GM19463 (cell line): ENCODE measurements around the gene DLX5.

ENCODE experiments used
- ATAC-seq: cut with Tn5 transposase; IDR thresholded peaks from one replicate; pipeline ENCODE4 v1.9.1; 2021; ENCODE audit warnings: mild to moderate bottlenecking, moderate library complexity; ENCODE audit not compliant: unreplicated experiment

Gene DLX5

GRCh38 chr7:97018791-97019531 is 5.7 kb downstream of the DLX5 start:
- ATAC-seq, result no peak

DNA sequence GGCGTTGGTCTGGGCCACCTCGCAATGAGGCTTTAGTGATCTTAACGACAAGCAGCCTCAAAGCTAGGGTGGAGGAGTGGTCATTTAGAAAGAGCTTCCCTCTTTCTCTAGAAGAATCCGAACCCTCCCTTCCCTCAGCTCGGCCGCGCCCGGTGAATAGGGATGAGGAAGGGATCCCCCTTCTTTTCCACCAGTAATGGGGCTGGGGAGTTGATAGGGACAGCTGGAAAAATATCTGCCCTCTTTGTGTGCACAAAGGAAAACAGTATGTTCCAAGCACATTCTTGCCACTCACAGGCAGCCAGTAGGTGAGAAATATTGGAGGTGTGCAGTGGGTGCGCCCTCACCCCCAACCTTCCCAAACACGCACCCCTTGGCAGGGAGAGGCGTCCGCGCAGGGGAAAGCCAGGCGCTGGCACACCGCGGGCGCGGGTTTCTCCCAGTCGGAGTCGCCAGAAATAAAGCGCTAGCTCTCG is 6.5 kb downstream of the DLX5 start:
- ATAC-seq, result no peak

DNA sequence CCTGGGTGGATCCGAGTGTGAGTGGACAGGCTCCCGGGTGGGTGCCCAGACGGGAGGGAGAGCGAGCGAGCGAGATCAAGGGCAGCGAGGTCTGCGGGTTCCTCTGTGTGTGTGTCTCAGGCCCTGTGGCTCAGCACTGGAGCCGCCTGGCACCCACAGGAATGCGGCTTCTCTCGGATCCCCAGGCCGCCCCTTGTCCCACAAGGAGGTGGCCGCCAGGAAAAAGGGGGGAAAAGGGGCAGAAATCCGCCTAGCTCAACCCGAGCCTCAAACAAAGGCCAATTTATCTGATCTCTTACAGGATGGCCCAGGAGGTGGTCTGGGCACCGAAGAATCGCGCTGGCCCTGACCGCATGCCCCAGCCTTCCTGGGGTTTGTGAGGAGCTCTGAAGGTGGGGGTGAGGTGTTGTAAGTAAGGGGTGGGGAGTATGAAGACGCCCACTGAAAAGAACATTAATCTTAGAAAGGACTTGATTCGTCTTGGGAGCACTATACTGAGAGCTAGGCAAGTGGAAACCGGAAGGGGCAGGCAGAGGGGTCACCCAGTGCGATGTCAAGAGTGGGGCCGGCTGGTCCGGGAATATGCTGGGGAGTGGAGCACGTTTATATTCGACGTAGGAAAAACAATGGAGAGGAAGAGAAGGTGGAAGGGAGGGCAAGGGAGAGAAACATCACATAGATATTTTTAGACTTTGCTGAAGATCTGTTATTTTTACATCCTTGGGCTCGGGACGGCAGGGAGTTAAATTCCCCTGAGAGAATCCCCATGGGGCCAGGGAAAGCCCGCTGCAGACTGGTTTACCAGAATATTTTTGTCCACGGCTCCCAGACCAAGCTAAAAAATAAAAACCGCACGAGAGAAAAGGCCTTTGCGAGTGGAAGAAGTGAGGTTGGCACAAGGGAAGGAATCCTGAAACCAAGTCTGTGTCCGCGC is 7.2 kb downstream of the DLX5 start:
- no peak for ATAC-seq

DNA sequence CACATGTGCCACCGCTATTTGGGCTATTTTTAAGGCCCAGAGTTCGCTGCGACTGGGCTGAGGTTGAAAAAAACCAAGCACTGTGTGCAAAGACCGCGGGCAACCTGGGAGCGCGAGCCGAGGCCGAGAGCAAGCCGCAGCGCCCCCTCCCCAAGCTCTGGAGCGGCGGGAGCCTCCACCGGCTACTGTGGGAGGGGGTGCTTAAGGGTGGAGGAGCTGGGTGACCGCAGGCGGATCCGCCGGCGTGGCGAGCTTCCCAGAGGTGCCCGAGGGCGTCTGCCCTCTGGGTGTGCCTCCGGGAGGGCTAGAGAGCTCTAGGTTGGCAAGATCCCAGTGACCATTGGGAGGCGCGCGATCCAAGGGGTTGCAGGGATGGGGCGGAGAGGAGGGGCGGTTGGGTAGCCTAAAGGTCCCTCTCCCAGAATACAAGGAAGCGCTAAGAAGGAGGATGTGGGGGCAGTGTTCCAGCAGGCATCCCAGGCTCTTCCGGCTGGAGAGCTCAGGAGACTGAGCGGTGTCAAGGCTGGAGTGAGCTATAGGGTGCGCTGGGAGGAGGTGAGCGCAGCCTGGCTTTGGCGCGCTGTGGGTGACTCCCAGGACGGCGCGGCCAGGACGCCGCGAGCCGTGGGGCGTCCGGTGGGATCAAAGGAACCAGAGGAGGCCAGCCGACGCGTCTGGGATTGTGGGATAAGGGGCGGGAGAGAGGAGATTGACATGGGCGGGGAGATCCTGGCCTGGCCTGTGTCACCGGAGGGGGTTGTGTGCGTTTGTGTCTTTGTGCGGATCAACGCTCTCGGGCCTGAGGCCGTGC is 8.0 kb downstream of the DLX5 start:
- ATAC-seq, result no peak

DNA sequence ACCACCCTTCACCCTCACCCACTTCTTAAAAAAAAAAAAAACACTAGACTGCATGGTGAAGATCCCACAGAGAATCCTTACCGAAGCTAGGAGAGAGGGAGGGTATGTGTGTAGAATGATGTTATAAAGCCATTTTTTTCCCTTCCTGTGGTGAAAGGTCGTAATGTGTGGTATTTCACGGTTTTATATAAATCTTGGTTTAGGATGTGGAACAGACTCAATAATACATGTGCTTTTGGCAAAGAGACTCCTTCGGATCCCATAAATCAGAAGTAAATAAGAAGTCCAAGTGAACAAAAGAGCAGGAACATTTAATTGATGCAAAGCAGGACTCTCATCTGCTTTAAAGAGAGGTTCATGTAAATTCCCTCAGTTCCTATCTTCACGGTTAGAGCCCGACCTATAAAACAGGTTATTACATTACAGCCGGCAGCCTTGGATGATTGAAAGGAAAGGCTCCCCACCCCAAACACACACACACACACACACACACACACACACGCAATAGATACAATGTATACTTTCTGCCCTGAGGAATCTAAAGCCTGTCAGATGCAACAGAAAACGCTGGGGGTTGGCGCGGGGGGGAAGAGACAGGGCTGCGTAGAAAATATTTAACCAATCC is 8.8 kb downstream of the DLX5 start:
- ATAC-seq, result no peak

- ATAC-seq, result no peak
Measured at GRCh38 chr7:97015279-97015678, 9.4 kb downstream of the DLX5 start.

- ATAC-seq, result no peak
Measured at GRCh38 chr7:97014145-97014750, 10.4 kb downstream of the DLX5 start.

DNA sequence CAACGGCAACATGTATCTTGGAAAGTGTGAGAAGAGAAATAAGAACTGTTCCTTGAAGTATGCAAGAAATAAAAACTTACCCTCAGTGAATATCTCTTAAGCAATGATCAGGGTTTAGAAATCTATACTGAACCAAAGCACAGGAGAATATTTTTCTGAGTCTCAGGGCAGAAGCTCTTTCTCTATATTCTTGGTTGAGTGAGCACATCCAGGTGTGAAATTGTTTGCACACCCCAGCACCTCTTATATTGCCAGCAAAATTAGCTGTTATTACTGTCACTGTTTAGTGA is 10.8 kb downstream of the DLX5 start:
- ATAC-seq, result no peak

DNA sequence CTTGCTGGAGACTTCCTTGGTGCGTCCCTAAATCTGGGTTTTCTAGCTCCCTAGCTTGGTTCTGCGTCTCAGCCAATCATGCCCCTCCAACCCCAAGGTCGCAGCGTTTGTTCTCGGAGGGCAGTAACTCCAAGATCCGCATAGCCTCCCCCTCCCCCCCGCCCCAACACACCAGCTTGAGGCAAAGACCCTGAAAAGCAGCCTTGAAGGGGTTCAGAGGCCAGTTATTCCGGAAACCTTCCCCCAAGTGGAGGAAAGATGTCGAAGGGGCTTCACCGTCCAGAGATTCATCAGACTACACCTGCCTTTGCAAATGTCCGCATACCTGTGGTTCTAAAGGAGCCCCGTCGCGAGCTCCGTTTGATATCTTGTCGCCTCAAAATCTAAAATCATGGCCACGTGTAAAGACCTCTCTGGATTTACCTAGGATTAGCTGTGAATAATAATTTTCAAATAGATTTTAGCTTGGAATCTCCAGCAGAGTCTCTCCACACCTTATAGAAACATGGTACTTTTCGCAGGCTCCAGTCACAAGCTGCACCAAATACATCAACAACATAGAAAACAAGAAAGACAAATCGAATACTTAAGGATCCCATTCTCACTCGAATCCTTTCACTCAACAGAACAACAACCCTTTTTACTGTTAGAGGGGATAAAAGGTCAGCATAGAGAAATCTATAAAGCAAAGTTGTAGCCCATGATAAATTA is 11.3 kb downstream of the DLX5 start:
- no peak for ATAC-seq

DNA sequence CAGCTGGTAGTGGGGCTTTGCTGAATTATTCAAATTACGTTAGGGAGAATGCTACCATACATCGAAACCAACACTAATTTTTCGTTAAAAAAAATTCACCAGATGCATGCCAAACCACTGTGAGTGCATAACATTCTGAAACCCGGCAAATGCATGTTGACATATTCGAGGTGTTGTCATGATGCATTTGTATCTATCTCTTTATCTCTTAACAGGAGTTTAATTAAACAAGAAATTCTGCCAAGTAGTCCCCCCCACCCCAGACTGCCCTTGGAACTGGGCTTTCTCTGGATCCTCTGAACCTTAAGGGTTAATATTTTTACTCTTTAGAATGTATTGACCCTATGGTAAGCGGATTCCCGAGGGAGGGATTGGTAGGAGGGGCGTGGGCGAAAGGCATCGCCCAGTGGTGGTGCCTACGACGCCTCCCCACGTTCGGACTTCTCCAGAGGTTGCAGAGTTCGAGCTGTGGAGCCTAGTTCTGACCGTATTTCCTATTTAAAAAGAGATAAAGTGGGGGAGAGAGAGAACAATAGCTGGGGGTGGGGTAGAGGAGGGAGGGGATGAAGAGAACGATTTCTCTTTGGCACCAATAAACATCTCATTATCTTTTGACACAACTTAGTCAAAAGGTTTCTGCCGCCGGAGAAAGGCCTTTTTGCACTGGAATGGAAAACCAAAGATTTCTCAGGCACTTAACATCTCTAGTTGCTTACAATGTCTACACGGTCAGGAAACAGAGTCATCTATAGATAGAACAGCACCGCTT is 12.1 kb downstream of the DLX5 start:
- ATAC-seq, result no peak

DNA sequence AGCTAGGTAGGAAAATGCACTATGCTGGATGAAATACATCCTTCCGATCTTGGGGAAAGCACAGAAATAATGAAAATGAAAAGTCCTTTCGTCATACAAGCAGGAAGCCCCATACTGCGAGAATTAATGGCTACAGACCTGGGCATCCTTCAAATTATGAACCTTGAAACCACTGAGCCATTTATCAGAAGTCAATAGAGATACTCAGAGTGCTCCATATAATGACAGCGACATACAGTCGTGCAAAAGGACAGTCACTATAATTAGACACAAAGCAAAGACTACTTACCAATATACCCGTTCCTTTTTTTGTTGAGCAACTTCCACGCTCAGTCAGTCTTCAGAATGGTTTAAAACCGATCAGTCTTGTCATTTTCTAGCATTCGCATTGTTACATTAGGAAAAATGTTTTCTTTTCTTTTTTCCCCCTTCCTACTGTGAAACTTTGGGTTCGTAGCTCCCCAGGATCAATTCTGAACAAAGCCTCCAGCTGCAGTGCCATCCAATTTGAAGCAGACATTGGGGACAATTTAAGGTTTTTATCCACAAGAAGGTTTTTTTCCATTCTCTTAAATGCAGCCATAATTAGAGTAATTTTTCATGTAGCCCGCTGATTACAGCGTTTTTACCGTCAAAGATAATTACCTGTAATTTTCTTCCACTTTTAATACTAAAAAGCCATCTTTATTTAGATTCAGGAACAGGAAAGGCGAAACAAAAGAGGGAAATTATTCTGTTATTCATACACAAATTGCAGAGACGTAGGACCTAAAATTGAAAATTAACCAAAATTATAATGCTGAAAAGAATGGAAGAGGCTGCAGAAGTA is 12.9 kb downstream of the DLX5 start:
- ATAC-seq, result no peak

DNA sequence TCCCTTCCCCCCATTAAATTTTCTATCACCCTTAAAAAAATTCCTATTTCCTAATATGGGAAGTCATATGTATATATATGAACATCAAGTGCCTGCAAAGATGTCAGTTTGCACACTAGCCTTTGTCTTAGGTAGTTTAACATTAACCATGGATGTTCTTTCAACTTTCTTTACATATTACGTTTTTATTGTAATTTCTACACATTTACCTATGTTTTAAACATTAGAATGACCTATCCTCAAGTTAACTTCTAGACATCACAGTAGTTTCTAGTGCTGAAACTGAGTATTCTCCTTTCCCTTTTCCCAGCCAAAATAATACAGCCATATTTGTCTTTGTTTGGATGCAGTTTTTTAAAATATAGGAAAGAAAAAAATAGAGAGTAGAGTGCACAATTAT is 13.5 kb downstream of the DLX5 start:
- ATAC-seq, result no peak

DNA sequence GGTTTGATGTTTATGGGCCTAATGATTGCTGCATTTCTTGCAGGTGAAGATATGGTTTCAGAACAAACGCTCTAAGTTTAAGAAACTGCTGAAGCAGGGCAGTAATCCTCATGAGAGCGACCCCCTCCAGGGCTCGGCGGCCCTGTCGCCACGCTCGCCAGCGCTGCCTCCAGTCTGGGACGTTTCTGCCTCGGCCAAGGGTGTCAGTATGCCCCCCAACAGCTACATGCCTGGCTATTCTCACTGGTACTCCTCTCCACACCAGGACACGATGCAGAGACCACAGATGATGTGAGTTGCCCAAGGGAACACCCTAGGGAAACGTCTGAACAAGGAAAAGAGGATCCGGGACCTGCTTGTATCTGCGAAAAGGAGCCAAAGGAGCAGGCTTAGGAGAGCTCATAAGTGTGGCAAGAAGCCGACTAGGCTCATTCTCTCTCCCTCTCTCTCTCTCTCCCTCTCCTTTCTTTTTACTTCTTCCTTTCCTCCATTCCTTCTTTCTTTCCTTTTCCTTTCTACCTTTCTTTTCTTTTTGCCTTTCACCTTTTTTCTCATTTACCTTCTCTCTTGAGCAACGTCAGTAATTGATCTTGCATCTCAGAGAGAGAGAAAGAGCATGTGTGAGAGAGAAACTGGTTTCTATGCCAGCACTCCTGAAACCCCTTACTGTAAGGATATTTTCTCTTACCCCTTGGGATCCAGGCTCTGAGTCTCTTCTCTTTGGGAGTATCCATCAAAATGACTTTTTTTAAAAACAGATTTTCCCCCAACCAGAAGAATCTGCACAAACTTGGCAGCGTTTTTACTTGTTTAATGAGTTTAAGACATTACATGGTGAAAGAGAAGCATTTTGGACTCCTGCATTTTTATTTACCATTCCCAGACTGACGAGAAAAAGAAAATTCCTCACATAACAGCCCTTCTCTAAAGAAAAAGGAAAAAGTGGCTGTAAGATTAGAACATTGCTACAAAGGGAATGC is 14.6 kb downstream of the DLX5 start:
- ATAC-seq, result no peak

GRCh38 chr7:97008275-97008917 is 16.2 kb downstream of the DLX5 start:
- ATAC-seq, result no peak

DNA sequence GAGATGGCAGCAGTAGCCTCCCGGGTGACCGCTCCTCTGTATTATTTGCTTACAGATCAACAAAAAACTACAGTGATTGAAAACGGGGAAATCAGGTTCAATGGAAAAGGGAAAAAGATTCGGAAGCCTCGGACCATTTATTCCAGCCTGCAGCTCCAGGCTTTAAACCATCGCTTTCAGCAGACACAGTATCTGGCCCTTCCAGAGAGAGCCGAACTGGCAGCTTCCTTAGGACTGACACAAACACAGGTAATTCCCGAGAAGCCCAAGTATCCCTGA is 17.1 kb downstream of the DLX5 start:
- no peak for ATAC-seq

DNA sequence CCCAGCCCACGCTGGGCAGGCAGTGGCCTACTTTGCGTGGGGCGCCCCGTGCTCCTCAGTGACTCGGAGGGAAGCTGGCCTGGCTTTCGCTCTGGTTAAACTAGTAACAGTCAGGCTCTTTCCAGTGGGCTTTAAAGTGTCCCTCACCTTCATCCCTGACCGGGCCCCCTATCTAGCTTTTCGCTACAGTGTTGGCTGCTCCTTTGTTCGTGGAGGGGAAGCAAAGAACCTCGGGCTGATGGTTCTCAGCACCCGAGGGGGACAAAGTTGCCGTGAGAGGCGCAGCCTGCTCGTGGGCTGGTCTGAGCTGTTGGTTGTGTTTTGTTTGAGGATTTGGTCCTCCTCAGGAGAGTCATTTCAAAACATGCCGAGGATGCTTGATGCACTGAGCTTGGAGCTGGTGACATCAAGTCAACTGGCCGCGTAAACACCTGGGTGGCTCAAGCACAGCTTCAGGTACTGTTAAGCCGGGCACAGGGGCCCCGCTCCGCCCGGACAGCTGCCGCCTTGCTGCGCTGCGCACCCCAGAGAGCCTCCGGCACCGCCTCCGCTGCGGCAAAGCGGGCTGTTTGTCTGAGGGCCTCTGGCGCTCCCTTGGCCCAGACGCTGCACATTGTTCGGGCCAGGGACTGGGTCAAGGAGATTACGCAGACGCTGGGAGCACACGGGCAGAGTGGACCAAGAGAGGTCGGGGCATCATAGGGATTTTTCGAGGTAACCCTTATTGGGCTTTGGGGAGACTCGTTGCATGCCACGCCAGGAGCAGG is 17.6 kb downstream of the DLX5 start:
- ATAC-seq, result no peak
